NCI-H82 (cell line): ENCODE measurements around the gene RASA3.
"Not testable (repeated sequence)": the region's sequence is repeated elsewhere in the genome, so short reads cannot be mapped to it uniquely, and the experiment has no call there.

Source experiments
- DNase-seq: peaks from one replicate; lab custom pipeline; 2025; lab: John Stamatoyannopoulos, UW

RASA3 gene

GRCh38 chr13:114155926-114156883 is 23.8 kb upstream of the RASA3 start:
- DNase-seq: peak; percentile 75

GRCh38 chr13:114155320-114155719 is 22.9 kb upstream of the RASA3 start:
- no peak for DNase-seq

- no peak for DNase-seq
Measured at GRCh38 chr13:114154476-114154875, 22.1 kb upstream of the RASA3 start.

- no peak for DNase-seq
Measured at GRCh38 chr13:114153485-114154080, 21.2 kb upstream of the RASA3 start.

- no peak for DNase-seq
Measured at GRCh38 chr13:114152831-114153371, 20.5 kb upstream of the RASA3 start.

GRCh38 chr13:114152285-114152645 is 19.8 kb upstream of the RASA3 start:
- DNase-seq: no peak

GRCh38 chr13:114151565-114152284 is 19.3 kb upstream of the RASA3 start:
- no peak for DNase-seq

- DNase-seq: no peak
Measured at GRCh38 chr13:114151031-114151430, 18.6 kb upstream of the RASA3 start.

- DNase-seq: no peak
Measured at GRCh38 chr13:114149774-114150740, 17.6 kb upstream of the RASA3 start.

GRCh38 chr13:114148886-114149285 is 16.5 kb upstream of the RASA3 start:
- DNase-seq: not testable (repeated sequence)

- no peak for DNase-seq
Measured at GRCh38 chr13:114148521-114148855, 16.1 kb upstream of the RASA3 start.

- no peak for DNase-seq
Measured at GRCh38 chr13:114147803-114148520, 15.5 kb upstream of the RASA3 start.

GRCh38 chr13:114146629-114147028 is 14.2 kb upstream of the RASA3 start:
- peak; percentile 64 for DNase-seq

GRCh38 chr13:114146173-114146572 is 13.8 kb upstream of the RASA3 start:
- DNase-seq: no peak

- DNase-seq: peak; percentile 53
Measured at GRCh38 chr13:114145722-114146121, 13.3 kb upstream of the RASA3 start.

GRCh38 chr13:114145256-114145655 is 12.8 kb upstream of the RASA3 start:
- peak; percentile 98 for DNase-seq

GRCh38 chr13:114144606-114145244 is 12.3 kb upstream of the RASA3 start:
- DNase-seq: no peak

- peak; percentile 69 for DNase-seq
Measured at GRCh38 chr13:114143806-114144605, 11.6 kb upstream of the RASA3 start.
